WERI-Rb-1 (cell line): ENCODE measurements around the gene LHFPL6.

Experiments used
- DNase-seq: peaks from one replicate; pipeline ENCODE4 v3.0.0-alpha.2; 2020
- H3K27ac ChIP-seq: fragments of 250-450 bp; sonication (Bioruptor Pico); 2 replicates; pipeline ENCODE4 v1.5.1; 2020; ENCODE audit warnings: mild to moderate bottlenecking, moderate library complexity
- H3K27me3 ChIP-seq: fragments of 250-450 bp; sonication (Bioruptor Pico); 2 replicates; pipeline ENCODE4 v1.5.1; 2021; ENCODE audit warnings: mild to moderate bottlenecking, low read depth, moderate library complexity; ENCODE audit not compliant: insufficient read depth, severe bottlenecking
- H3K36me3 ChIP-seq: fragments of 250-450 bp; sonication (Bioruptor Pico); 2 replicates; pipeline ENCODE4 v1.5.1; 2020; ENCODE audit warnings: mild to moderate bottlenecking, moderate library complexity
- H3K4me3 ChIP-seq: 2 replicates; pipeline ENCODE4 v1.5.1; 2011; ENCODE audit warnings: low read depth, mild to moderate bottlenecking, control low read depth, low read length
- H3K9me3 ChIP-seq: fragments of 250-450 bp; sonication (Bioruptor Pico); 2 replicates; pipeline ENCODE4 v1.5.1; 2021; ENCODE audit warnings: mild to moderate bottlenecking, moderate library complexity; ENCODE audit not compliant: severe bottlenecking
- TF ChIP-seq, protein P1 (sequence below): IDR thresholded peaks from 2 replicates; pipeline ENCODE4 v1.5.1; 2011; ENCODE audit warnings: low read depth, mild to moderate bottlenecking, control low read depth, inconsistent platforms, low read length

LHFPL6 gene

DNA sequence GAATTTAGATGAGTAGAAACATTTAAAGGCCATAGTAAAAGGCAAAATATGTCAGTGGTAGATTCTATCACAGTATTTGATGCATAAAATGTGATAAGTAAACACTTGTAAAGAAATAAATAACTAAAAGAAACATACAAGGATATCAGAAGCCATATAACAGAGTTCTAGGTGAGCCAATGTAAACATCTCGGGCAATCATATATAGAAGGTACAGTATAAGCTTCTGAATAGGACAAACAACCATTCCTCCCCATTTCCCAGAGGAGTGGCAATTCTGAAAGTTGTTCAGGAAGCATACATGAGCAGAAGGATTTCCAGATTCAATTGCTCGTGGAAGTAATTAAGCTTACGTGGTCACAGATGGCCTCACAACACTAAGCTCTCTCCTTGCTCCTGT is 267.3 kb downstream of the LHFPL6 start:
- no peak for DNase-seq

DNA sequence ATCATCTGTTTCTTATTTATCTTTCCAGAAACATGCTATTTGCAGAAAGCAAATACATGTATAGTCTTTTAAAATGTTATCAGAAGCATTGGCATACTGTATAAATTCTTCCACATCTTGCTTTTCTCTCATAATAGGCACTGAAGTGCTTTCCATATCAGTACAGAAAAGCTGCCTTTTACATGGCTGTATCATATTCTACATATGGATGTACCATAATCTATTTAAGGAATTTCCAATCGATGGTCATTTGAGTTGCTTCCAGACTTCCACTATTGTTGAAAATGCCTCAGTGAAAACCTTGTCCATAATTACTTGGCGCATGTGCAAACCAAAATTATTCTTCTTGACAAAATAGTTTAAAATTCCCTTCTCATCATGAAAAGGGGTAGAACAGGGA is 272.5 kb downstream of the LHFPL6 start:
- H3K9me3 ChIP-seq, result no peaks in the 10 kb centered on the region
- DNase-seq, result no peak
- TF ChIP-seq, protein P1, sequence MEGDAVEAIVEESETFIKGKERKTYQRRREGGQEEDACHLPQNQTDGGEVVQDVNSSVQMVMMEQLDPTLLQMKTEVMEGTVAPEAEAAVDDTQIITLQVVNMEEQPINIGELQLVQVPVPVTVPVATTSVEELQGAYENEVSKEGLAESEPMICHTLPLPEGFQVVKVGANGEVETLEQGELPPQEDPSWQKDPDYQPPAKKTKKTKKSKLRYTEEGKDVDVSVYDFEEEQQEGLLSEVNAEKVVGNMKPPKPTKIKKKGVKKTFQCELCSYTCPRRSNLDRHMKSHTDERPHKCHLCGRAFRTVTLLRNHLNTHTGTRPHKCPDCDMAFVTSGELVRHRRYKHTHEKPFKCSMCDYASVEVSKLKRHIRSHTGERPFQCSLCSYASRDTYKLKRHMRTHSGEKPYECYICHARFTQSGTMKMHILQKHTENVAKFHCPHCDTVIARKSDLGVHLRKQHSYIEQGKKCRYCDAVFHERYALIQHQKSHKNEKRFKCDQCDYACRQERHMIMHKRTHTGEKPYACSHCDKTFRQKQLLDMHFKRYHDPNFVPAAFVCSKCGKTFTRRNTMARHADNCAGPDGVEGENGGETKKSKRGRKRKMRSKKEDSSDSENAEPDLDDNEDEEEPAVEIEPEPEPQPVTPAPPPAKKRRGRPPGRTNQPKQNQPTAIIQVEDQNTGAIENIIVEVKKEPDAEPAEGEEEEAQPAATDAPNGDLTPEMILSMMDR, result no peak
- H3K27ac ChIP-seq, result no peak overlapping the region
- no peak overlapping the region for H3K4me3 ChIP-seq
- H3K36me3 ChIP-seq, result no peaks in the 10 kb centered on the region
- no peaks in the 10 kb centered on the region for H3K27me3 ChIP-seq

More for the DNA sequence above, 267.3 kb downstream of the LHFPL6 start:
- H3K36me3 ChIP-seq, result no peaks in the 10 kb centered on the region
- no peaks in the 10 kb centered on the region for H3K9me3 ChIP-seq
- H3K4me3 ChIP-seq, result no peak overlapping the region
- no peak overlapping the region for H3K27ac ChIP-seq
- TF ChIP-seq, protein P1, result no peak
- no peaks in the 10 kb centered on the region for H3K27me3 ChIP-seq

DNA sequence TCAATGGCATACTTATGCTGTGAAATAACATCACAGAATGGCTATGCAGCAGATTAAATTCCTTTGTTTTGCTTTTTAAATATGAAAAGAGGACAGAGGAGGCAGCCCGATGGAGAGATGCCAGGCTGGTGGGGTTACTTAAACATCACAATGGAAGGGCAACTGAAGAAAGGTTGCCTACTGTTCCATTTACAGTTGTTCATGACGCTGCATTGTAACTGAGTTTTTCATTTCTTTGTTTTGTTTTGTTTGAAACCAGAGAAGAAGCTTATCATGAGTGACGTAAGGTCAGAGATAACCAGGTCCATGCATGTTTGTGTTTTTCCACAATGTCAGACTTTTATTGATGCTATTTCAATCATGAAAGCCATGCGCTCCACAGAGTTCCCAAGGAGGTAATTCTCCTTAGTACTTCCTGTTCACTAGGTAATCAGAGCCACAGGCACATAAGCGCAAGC is 273.8 kb downstream of the LHFPL6 start:
- no peaks in the 10 kb centered on the region for H3K36me3 ChIP-seq
- no peaks in the 10 kb centered on the region for H3K27me3 ChIP-seq
- TF ChIP-seq, protein P1, result no peak
- no peak overlapping the region for H3K27ac ChIP-seq
- H3K4me3 ChIP-seq, result no peak overlapping the region
- H3K9me3 ChIP-seq, result no peaks in the 10 kb centered on the region
- DNase-seq, result no peak

DNA sequence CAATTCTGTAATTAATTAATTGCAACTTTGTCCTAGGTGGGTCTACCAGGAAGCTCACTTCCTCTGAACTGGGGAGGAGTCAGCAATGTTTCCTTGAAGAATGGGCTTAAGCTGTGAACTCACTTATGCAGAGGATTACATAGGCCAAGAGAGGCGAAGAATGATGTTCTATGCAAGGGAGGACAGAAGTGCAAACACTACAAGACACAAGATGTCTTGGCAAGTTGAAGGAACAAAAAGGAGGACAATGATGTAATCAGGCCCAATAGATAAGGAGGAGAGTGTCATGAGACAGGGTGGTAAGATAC is 275.9 kb downstream of the LHFPL6 start:
- H3K4me3 ChIP-seq, result no peak overlapping the region
- H3K36me3 ChIP-seq, result no peaks in the 10 kb centered on the region
- H3K27ac ChIP-seq, result no peak overlapping the region
- no peaks in the 10 kb centered on the region for H3K9me3 ChIP-seq
- no peaks in the 10 kb centered on the region for H3K27me3 ChIP-seq
- TF ChIP-seq, protein P1, result no peak
- no peak for DNase-seq

DNA sequence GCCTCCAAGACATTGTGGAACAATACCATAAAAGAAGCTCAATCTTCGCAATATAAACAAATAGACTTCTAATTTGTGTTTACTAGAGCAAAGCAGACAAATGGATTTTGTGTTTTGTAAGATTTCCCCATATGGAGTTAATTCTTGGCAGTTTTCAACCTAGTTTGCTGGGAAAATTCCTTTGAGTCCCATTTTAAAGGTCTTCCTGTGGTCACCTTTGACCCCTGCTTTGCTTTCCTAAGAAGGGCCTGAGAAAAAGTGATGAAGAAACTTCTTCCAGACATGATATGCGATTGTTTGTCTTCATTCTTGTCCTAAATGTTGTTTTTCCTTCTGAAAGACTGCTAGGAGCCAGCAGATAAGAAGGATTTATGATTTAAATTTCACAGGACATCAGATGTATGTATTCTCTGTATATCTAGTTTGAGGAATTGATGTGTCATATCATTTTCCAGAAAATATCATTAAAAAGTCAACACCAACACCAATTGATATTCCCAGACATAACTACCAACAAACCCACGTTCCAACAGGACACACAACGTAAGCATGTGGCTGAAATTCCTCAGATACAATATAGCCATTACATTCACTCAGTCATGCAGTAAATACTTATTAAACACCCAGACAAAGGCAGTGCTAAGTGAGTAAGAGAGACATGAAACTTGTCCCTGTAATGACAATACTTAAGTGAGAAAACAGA is 276.4 kb downstream of the LHFPL6 start:
- no peak overlapping the region for H3K4me3 ChIP-seq
- no peaks in the 10 kb centered on the region for H3K36me3 ChIP-seq
- H3K27me3 ChIP-seq, result no peaks in the 10 kb centered on the region
- H3K27ac ChIP-seq, result no peak overlapping the region
- TF ChIP-seq, protein P1, result no peak
- DNase-seq, result no peak
- H3K9me3 ChIP-seq, result no peaks in the 10 kb centered on the region

DNA sequence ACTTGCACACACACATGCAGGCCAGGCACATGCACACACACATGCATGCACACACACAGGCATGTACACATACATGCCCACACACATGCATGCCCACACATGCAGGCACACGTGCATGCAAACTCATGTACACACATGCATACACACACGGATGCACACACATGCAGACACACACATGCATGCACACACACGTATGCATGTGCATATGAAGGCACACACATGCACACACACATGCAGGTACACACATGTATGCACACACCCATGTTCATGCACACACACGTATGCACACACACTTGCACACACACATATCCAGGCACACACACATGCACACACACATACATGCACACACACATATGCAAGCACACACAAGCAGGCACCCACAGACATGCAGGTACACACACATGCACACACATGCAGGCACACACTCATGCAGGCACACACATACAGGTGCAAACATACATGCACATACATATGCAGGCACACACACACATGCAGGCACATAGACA is 278.1 kb downstream of the LHFPL6 start:
- no peak overlapping the region for H3K4me3 ChIP-seq
- H3K27ac ChIP-seq, result no peak overlapping the region
- no peaks in the 10 kb centered on the region for H3K36me3 ChIP-seq
- DNase-seq, result no peak
- no peaks in the 10 kb centered on the region for H3K27me3 ChIP-seq
- H3K9me3 ChIP-seq, result no peaks in the 10 kb centered on the region
- TF ChIP-seq, protein P1, result no peak
